Esophagus muscularis mucosa (tissue), 4 donors: ENCODE data around the gene ZNF333. TPM values are rescaled to one million over a fixed set of nuclear protein-coding genes. Genes with fewer than 3 reads are reported as not detected.

ENCODE experiments used
- DNase-seq: peaks from one replicate; pipeline ENCODE4 v3.0.0-alpha.2; 2017; ENCODE audit errors: extremely low spot score
- H3K27ac ChIP-seq, 4 donors: fragments of 200-600 bp; sonication (generic); replicated peaks in 1 of 4; 1 replicate in 3 of 4; 2 replicates in 1 of 4; pipeline ENCODE4 v1.5.1; 2016 to 2019; ENCODE audit warnings: mild to moderate bottlenecking in 1 of 4
- H3K27me3 ChIP-seq, 4 donors: fragments of 200-600 bp; sonication (generic); one replicate each; pipeline versions ENCODE4 v1.5.1 to v1.6.0; 2016 to 2019
- H3K36me3 ChIP-seq, 4 donors: fragments of 200-600 bp; sonication (generic); one replicate each; pipeline ENCODE4 v1.5.1; 2016 to 2019
- H3K4me1 ChIP-seq, 4 donors: fragments of 200-600 bp; sonication (generic); one replicate each; pipeline ENCODE4 v1.5.1; 2016 to 2019
- H3K4me3 ChIP-seq, 4 donors: fragments of 200-600 bp; sonication (generic); 1 replicate in 2 of 4; 2 replicates in 2 of 4; pipeline ENCODE4 v1.5.1; 2016 to 2019; ENCODE audit warnings: mild to moderate bottlenecking in 4 of 4, moderate library complexity in 1 of 4
- H3K9me3 ChIP-seq, 4 donors: fragments of 200-600 bp; sonication (generic); 1 replicate in 3 of 4; 2 replicates in 1 of 4; pipeline ENCODE4 v1.5.1; 2016 to 2019
- CTCF ChIP-seq, 3 experiments: fragments of 200-600 bp in 2 of 3; fragments of 450-650 bp in 1 of 3; sonication (generic) in 2 of 3; IDR thresholded peaks; one replicate each; pipeline ENCODE4 v1.5.1; 2017 to 2019; ENCODE audit warnings: antibody characterized with exemption in 3 of 3, mild to moderate bottlenecking in 2 of 3, moderate library complexity in 1 of 3
- EP300 ChIP-seq: sonication (generic); formaldehyde crosslinking; IDR thresholded peaks from one replicate; pipeline ENCODE4 v1.6.1; 2017; ENCODE audit warnings: antibody characterized with exemption
- POLR2A ChIP-seq: fragments of 450-650 bp; IDR thresholded peaks from one replicate; pipeline ENCODE4 v1.6.1; 2017; ENCODE audit warnings: antibody characterized with exemption, moderate library complexity, mild to moderate bottlenecking, low read depth
- POLR2AphosphoS5 ChIP-seq, 2 donors: sonication (generic); formaldehyde crosslinking; IDR thresholded peaks; one replicate each; pipeline ENCODE4 v1.6.1; 2017; ENCODE audit warnings: antibody characterized with exemption in 2 of 2
- WGBS: methylation state at CpG from one replicate; pipeline ENCODE4 v1.1.5; 2018; 5-methylcytosine and 5-hydroxymethylcytosine counted together
- intact Hi-C: fragments of 100-400 bp; cut with DNase I; formaldehyde crosslinking; loops from one replicate; pipeline ENCODE4 v1.15.1; 2023
- total RNA-seq, 4 donors: library from RNA; depleted of rRNA; stranded (reverse); fragments of >200 nt; gene quantifications; one replicate each; pipeline versions ENCODE4 v1.1.0 to v1.2.1, GENCODE V29; 2016

The ZNF333 gene
- total RNA-seq, 4 donors from 2014 or later, result 14.5 to 32.9 (median 25.4) TPM

GRCh38 chr19:14767466-14767971 is 77.7 kb downstream of the ZNF333 start:
- Histone ChIP-seq H3K36me3 (no peaks in the 10 kb centered on the region), H3K9me3 (no peaks in the 10 kb centered on the region), H3K4me3 (no peak overlapping the region), H3K4me1 (no peaks in the 10 kb centered on the region), H3K27ac (no peak overlapping the region), H3K27me3 (peaks cover 0 to 46% (median 0%) of the 10 kb centered on the region in 4 donors)
- intact Hi-C loops, result no loop called here
- 100% methylated on average over 2 of the region's 2 CpGs for WGBS
- TF ChIP-seq CTCF (IDR thresholded peaks at IDR 0.05) (no peak), POLR2A (no peak), EP300 (no peak), POLR2AphosphoS5 (IDR thresholded peaks at IDR 0.05) (no peak)
- no peak for DNase-seq

- DNase-seq, result no peak
- no peaks in the 10 kb centered on the region for H3K36me3 ChIP-seq
- 71% methylated on average over 2 of the region's 2 CpGs for WGBS
Observed at GRCh38 chr19:14768001-14768400, 78.2 kb downstream of the ZNF333 start.

GRCh38 chr19:14769201-14769600 is 79.4 kb downstream of the ZNF333 start:
- Histone ChIP-seq H3K36me3 (no peaks in the 10 kb centered on the region), H3K27ac (no peak overlapping the region), H3K27me3 (peaks cover 0 to 54% (median 0%) of the 10 kb centered on the region in 4 donors), H3K9me3 (no peaks in the 10 kb centered on the region), H3K4me3 (no peak overlapping the region), H3K4me1 (no peaks in the 10 kb centered on the region)
- DNase-seq, result no peak
- no peak for TF ChIP-seq POLR2A
- WGBS, result 63% methylated on average over 5 of the region's 5 CpGs
- intact Hi-C loops, result no loop called here

More at GRCh38 chr19:14768001-14768400, 78.2 kb downstream of the ZNF333 start:
- no peak overlapping the region for H3K4me3 ChIP-seq
- no peak overlapping the region for H3K27ac ChIP-seq
- no peaks in the 10 kb centered on the region for H3K4me1 ChIP-seq
- peaks cover 0 to 47% (median 0%) of the 10 kb centered on the region in 4 donors for H3K27me3 ChIP-seq
- intact Hi-C loops, result no loop called here
- no peaks in the 10 kb centered on the region for H3K9me3 ChIP-seq
- no peak for TF ChIP-seq POLR2AphosphoS5 (IDR thresholded peaks at IDR 0.05)
- TF ChIP-seq EP300, result no peak
- TF ChIP-seq CTCF (IDR thresholded peaks at IDR 0.05), result no peak
- TF ChIP-seq POLR2A, result no peak

- no peaks in the 10 kb centered on the region for H3K4me1 ChIP-seq
- no peak overlapping the region for H3K27ac ChIP-seq
- H3K36me3 ChIP-seq, result no peaks in the 10 kb centered on the region
- no peak overlapping the region for H3K4me3 ChIP-seq
- DNase-seq, result no peak
- no peaks in the 10 kb centered on the region for H3K9me3 ChIP-seq
- intact Hi-C loops, result no loop called here
- no peak for TF ChIP-seq POLR2AphosphoS5 (IDR thresholded peaks at IDR 0.05)
- TF ChIP-seq POLR2A, result no peak
- TF ChIP-seq CTCF (IDR thresholded peaks at IDR 0.05), result no peak
- TF ChIP-seq EP300, result no peak
- H3K27me3 ChIP-seq, result peaks cover 0 to 54% (median 0%) of the 10 kb centered on the region in 4 donors
- WGBS, result 83% methylated on average over 3 of the region's 5 CpGs
Observed at GRCh38 chr19:14770136-14770535, 80.3 kb downstream of the ZNF333 start.

GRCh38 chr19:14770944-14771839 is 81.3 kb downstream of the ZNF333 start:
- intact Hi-C loops, result no loop called here
- no peak for DNase-seq
- TF ChIP-seq EP300 (no peak), POLR2A (no peak), POLR2AphosphoS5 (IDR thresholded peaks at IDR 0.05) (no peak), CTCF (IDR thresholded peaks at IDR 0.05) (no peak)
- H3K27ac ChIP-seq, result no peak overlapping the region
- H3K36me3 ChIP-seq, result no peaks in the 10 kb centered on the region
- H3K9me3 ChIP-seq, result no peaks in the 10 kb centered on the region
- no peak overlapping the region for H3K4me3 ChIP-seq
- H3K4me1 ChIP-seq, result peaks cover 0 to under 1% (median 0%) of the 10 kb centered on the region in 4 donors
- WGBS, result 74% methylated on average over 11 of the region's 11 CpGs
- H3K27me3 ChIP-seq, result peaks cover 0 to 64% (median 0%) of the 10 kb centered on the region in 4 donors
